SK-N-SH (cell line): Measurements from ENCODE around the gene CYBC1.

Source experiments
- CTCF ChIP-seq: fragments of 200-600 bp; sonication (generic); IDR thresholded peaks from 2 replicates; pipeline ENCODE4 v1.6.1; 2017; ENCODE audit warnings: antibody characterized with exemption, mild to moderate bottlenecking, moderate library complexity
- POLR2AphosphoS5 ChIP-seq: IDR thresholded peaks from 2 replicates; pipeline ENCODE4 v1.6.1; 2012; ENCODE audit warnings: low read depth, low read length
- TAF1 ChIP-seq: IDR thresholded peaks from 2 replicates; pipeline ENCODE4 v1.6.1; 2012; ENCODE audit warnings: low read depth, mild to moderate bottlenecking, low read length, moderate library complexity, borderline replicate concordance

DNA sequence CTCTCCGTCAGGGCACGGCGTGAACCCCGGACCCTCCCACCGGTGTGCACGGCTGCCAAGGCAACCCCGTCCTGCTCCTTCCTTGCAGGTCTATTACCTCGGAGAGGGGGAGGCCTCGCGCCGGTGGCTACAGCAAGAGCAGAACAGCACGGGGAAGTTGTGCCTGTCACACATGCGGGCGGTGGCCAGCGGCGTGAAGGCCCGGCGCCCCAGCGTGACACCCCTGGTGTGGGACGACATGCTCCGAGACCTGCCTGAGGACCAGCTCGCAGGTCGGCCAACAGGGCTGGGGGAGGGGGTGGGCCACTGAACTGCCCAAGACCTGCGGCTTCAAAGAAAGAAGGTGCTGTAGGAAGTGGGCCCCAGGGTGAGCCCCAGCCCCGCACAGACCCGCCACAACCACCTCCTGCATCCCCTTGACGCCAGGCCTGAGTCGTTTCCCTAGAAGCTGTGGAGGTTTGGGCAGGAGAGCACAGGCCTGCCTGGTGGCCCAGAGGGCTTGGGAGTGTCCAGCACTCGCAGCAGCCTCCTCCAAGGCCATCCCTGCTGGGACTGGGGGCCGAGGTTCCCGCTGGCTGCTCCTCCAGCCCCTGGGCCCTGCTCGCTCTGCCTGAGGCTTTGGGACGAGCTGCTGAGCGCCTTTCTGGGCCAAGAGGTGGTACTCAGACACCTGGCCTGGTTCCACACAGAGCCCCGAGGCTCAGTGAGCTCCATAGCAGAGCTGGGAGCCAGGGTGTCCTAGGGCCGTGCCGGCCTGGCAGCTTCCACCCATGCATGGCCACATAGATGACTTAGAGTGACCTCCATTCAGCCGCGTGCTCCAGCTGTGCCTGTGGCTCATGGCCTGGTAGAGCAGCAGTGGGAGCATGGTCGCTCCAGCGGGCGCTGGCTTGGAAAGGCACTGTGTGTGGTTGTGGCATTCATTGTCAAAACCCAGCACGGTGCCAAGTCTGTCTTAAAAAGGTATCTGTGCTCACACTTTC, 14.7 kb downstream of the CYBC1 start:
- TF ChIP-seq CTCF, result no peak
- TF ChIP-seq TAF1, result no peak
- TF ChIP-seq POLR2AphosphoS5, result no peak
